Stimulated activated naive CD8-positive, alpha-beta T cell treated with anti-CD3 and anti-CD28 coated beads, Interleukin-15, Interleukin-2, amounts not matched to agents 100 ng/mL and 50 ng/mL, for 24 hours (primary cell): Measurements from ENCODE around the gene CDHR3.

Experiments
- H3K27ac Mint-ChIP-seq: one replicate; pipeline ENCODE4 v1.8.0; 2021; ENCODE audit warnings: mild to moderate bottlenecking, mixed read lengths
- H3K27me3 Mint-ChIP-seq: one replicate; pipeline ENCODE4 v1.8.0; 2021; ENCODE audit warnings: mixed read lengths
- H3K36me3 Mint-ChIP-seq: one replicate; pipeline ENCODE4 v1.8.0; 2021; ENCODE audit warnings: low read depth, mixed read lengths
- H3K4me1 Mint-ChIP-seq: one replicate; pipeline ENCODE4 v1.8.0; 2021; ENCODE audit warnings: low read depth, mixed read lengths
- H3K4me3 Mint-ChIP-seq: one replicate; pipeline ENCODE4 v1.8.0; 2021; ENCODE audit warnings: mild to moderate bottlenecking, mixed read lengths
- H3K9me3 Mint-ChIP-seq: one replicate; pipeline ENCODE4 v1.8.0; 2021; ENCODE audit warnings: mixed read lengths

The CDHR3 gene

DNA sequence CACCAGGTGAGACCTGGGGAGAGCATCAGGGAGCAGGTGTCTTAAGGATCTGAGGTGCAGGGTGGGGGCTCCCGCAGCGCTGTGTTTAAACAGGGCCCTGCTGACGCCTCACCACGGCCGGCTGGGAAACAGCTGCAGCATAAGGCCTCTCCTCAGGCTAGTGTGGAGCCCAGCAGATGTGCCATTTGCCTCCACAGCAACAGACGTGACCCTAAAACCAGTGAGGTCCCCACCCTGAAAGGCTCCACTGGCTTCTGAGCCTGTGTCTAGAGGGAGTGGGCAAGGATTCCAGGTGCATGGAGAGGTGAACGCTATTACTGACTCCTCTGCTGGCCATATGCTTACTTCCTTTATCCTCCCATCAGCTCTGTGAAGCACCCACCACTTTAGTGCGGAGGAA, 101.3 kb downstream of the CDHR3 start:
- Mint-ChIP-seq H3K4me1 (peaks cover 56% of the 10 kb centered on the region), H3K27ac (no peak overlapping the region), H3K36me3 (no peaks in the 10 kb centered on the region), H3K27me3 (no peaks in the 10 kb centered on the region), H3K9me3 (no peaks in the 10 kb centered on the region), H3K4me3 (no peak overlapping the region)

DNA sequence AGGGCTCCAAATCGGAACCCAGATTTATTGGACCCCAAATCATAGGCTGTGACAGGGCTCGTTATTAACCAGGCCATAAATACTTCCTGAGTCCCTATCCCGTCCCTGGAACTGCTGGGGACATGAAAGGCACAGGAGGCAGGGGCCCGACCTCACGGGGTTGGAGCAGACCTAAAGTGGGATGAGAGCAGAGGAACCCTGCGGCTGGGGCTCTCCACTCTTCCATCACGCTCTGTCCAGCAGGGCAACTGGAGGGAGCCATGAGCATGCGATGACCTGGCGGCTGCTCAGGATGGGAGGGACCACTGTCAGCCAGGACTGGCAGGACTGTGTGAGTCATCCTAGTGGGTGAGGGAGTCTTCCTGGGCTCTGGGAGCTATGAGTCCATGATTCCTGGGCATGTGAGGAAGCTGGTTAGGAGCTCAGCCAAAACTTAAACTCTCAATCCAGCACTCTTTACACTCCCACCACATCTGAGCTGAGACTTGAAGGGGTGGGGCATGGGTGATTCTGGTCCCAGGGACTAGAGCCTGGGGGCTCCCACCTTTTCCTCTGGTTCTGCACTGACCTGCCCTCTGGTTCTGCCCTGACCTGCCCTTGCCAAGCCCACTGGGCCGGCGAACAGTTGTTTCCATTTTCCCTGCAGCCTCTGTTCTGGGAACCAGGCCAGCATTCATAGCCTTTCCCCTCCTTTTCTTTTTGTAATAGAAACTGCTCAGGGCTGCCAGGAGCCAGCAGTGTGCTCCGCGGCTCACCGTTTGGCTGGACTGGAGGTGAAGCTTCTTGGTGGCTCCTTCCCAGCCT, 101.9 kb downstream of the CDHR3 start:
- H3K27ac Mint-ChIP-seq, result no peak overlapping the region
- no peaks in the 10 kb centered on the region for H3K27me3 Mint-ChIP-seq
- H3K4me3 Mint-ChIP-seq, result no peak overlapping the region
- H3K36me3 Mint-ChIP-seq, result no peaks in the 10 kb centered on the region
- no peaks in the 10 kb centered on the region for H3K9me3 Mint-ChIP-seq
- peaks cover 57% of the 10 kb centered on the region for H3K4me1 Mint-ChIP-seq

DNA sequence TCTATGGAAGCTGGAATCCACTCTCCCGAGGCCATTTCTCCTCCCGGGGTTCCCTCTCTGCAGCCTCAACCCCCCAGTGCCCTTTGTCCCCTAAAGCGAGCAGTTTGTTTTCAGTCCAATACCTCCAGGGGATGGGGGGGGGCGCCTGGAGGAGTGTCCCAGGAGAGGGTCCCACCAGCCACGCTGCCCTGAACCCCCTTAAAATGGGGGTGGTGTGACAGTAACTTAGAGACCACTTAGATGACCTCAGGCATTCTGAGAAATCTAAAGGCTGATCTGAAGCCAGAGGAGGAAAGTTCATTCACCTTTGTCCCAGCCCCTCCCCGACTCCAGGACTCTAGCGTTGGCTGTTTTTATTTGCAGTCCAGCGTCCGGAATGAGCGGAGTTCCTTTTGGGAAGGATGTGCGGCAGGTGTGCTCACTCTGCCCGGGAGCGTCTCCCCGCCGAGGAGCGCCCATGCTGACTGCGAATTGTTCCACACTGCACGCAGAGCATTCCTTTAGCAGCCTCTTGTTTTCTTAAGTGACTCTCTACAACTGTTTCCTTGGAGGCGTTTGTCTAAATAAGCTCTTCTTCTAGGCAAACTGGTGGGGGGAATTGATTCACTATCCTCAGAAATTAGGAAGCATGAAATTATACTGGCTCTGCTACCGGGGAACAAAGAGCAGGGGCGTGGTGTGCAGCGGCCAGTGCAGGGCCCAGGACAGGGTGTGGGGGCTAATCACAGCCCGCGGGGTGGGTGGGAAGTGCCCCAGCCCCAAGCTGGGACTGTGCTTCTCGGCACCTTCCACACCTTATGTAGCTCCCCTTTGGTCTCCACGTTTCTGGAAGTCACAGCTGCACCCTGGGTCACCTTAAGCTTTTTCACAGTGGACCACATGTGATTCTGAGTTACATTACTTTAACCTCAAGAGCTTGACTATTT, 102.8 kb downstream of the CDHR3 start:
- no peaks in the 10 kb centered on the region for H3K9me3 Mint-ChIP-seq
- no peaks in the 10 kb centered on the region for H3K27me3 Mint-ChIP-seq
- no peak overlapping the region for H3K27ac Mint-ChIP-seq
- peaks cover 57% of the 10 kb centered on the region for H3K4me1 Mint-ChIP-seq
- no peak overlapping the region for H3K4me3 Mint-ChIP-seq
- no peaks in the 10 kb centered on the region for H3K36me3 Mint-ChIP-seq

DNA sequence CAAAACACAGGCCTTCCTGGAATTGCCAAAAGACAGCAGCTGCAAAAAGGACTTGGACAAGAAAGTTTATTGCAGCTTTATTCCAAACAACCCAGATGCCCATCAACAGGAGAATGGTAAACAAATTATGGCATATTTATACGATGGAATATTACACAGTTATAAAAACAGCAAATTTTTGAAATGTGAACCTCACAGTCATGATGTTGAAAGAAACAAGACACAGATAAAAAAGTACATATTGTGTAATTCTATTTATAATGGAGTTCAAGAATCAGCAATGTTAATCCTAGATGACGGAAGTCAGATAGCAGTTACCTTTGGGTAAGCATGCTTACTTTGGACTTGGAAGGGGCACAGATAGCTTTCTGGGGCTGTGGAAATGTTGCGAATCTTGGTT, 104.6 kb downstream of the CDHR3 start:
- H3K4me3 Mint-ChIP-seq, result no peak overlapping the region
- H3K9me3 Mint-ChIP-seq, result no peaks in the 10 kb centered on the region
- H3K4me1 Mint-ChIP-seq, result peaks cover 59% of the 10 kb centered on the region
- H3K27ac Mint-ChIP-seq, result no peak overlapping the region
- no peaks in the 10 kb centered on the region for H3K36me3 Mint-ChIP-seq
- no peaks in the 10 kb centered on the region for H3K27me3 Mint-ChIP-seq

DNA sequence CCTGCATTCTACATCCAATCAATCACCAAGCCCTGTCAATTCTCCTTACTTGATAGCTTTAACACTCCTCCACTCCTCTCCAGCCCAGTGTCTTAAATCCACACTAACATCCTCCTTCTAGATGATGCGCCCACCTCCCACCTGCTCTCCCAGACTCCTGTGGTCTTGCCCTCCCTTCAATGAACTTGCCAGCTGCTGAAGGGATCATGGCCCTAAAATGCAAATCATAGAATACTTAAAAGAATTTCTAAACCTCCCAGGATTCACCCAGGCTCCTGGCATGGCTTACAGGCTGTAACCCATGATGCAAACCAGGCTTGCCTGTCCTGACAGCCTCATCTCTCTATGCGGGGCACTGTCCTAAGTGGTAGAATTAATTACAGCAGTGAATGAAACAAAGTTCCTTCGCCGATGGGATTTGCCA, 105.5 kb downstream of the CDHR3 start:
- H3K27ac Mint-ChIP-seq, result no peak overlapping the region
- no peak overlapping the region for H3K4me3 Mint-ChIP-seq
- peaks cover 57% of the 10 kb centered on the region for H3K4me1 Mint-ChIP-seq
- no peaks in the 10 kb centered on the region for H3K36me3 Mint-ChIP-seq
- H3K27me3 Mint-ChIP-seq, result no peaks in the 10 kb centered on the region
- no peaks in the 10 kb centered on the region for H3K9me3 Mint-ChIP-seq

DNA sequence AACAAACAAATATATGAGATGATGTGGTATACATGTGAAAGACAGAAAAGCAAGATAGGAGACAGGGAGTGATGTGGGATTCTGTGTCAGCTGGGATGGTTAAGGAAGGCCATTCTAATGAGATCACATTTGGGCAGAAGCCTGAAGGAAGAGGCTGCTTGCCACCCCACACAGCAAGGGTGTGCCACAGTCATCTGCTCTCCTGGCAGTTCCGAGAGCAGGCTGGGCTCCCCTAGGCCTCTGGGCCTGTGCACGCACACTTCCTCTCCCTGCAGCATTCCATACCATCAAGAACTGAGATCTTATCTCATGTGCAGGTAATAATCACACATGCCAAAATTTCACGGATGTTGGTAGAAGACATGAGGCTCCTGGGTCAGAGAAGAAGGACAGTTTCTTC, 105.9 kb downstream of the CDHR3 start:
- Mint-ChIP-seq H3K4me3 (no peak overlapping the region), H3K27ac (no peak overlapping the region), H3K4me1 (peaks cover 57% of the 10 kb centered on the region)

DNA sequence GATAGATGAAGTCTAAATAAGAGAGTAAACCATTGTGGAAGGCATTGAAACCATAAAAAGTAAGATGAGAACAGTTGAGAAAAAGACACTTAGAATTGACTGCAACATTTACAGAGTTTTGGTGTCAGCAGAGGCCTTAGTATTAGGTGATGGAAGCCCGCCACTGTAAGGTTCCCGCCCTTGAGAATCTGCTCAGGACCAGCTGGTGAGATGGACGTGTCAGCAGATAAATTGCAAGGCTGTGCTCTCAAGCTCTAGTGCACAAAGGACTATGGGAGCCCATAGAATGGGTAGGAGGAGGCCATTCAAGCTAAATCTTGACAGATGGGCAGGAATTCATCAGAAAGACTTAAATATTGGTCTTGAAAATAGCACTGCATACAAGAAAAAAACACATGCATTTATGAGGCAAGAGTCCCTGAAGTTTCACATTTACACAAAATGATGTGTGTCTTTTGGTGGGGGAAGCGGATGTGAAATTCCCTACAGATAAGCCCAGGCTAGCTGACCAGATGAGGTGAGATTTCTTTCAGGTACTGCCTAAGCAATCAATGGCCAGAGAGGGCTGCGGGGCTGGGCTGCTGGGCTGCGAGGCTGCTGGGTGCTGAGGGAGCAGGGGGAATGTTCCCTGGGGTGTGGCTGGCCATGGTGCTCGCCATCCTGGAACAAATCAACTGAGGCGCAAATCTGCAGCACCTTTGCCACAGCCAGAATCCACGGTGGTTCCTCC, 106.6 kb downstream of the CDHR3 start:
- H3K27ac Mint-ChIP-seq, result peak overlapping the region; percentile 2
- H3K9me3 Mint-ChIP-seq, result no peaks in the 10 kb centered on the region
- no peak overlapping the region for H3K4me3 Mint-ChIP-seq
- H3K36me3 Mint-ChIP-seq, result no peaks in the 10 kb centered on the region
- no peaks in the 10 kb centered on the region for H3K27me3 Mint-ChIP-seq
- peaks cover 58% of the 10 kb centered on the region for H3K4me1 Mint-ChIP-seq

More for the DNA sequence above, 105.9 kb downstream of the CDHR3 start:
- Mint-ChIP-seq H3K36me3 (no peaks in the 10 kb centered on the region), H3K27me3 (no peaks in the 10 kb centered on the region), H3K9me3 (no peaks in the 10 kb centered on the region)

DNA sequence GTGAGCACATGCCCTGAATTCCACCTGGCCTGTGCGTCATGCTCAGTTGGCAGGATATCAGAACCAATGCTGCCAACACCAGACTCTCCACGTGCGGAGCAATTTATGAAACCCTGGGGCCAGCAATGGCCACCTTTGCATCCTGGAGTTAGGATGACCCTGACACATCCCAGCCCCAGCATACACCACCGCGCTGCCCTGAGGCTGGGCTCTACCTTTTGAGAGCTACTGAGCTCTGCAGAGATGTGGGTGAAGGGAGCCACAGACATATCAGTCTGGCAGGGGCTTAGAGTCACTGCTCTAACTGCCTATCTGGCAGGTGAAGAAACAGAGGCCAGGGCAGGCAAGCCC, 107.1 kb downstream of the CDHR3 start:
- Mint-ChIP-seq H3K27ac (no peak overlapping the region), H3K4me3 (no peak overlapping the region), H3K4me1 (peaks cover 60% of the 10 kb centered on the region), H3K27me3 (no peaks in the 10 kb centered on the region), H3K36me3 (no peaks in the 10 kb centered on the region), H3K9me3 (no peaks in the 10 kb centered on the region)

DNA sequence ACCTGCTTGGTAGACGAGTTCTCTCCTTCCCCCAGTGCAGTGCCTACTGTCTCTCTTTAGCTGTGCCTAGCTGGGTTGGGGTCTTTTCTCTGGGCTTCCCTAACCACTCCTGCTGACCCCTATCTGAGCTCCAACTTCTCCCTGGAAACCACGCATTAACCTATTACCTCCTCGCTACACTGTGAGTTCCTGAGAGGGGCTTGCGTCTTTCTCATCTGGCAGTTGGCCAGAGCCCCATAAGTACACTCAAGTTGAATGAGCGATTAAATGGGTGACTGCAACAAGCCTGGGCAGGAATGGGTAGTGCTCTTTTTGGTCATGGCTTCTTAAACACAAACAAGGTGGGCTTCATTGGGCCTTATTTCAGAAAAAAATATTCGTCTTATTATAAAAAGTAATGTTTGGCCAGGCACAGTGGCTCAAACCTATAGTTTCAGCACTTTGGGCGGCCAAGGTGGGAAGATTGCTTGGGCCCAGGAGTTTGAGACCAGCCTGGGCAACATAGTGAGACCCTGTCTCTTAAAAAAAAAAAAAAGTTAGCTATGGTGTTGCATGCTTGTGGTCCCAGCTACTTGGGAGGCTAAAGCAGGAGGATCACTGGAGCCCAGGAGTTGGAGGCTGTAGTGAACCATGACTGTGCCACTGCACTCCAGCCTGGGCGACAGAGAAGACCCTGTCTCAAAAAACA, 107.6 kb downstream of the CDHR3 start:
- Mint-ChIP-seq H3K4me3 (peak overlapping the region; percentile 66), H3K36me3 (no peaks in the 10 kb centered on the region), H3K9me3 (no peaks in the 10 kb centered on the region), H3K4me1 (peaks cover 60% of the 10 kb centered on the region), H3K27me3 (no peaks in the 10 kb centered on the region), H3K27ac (peak overlapping the region; percentile 93)

DNA sequence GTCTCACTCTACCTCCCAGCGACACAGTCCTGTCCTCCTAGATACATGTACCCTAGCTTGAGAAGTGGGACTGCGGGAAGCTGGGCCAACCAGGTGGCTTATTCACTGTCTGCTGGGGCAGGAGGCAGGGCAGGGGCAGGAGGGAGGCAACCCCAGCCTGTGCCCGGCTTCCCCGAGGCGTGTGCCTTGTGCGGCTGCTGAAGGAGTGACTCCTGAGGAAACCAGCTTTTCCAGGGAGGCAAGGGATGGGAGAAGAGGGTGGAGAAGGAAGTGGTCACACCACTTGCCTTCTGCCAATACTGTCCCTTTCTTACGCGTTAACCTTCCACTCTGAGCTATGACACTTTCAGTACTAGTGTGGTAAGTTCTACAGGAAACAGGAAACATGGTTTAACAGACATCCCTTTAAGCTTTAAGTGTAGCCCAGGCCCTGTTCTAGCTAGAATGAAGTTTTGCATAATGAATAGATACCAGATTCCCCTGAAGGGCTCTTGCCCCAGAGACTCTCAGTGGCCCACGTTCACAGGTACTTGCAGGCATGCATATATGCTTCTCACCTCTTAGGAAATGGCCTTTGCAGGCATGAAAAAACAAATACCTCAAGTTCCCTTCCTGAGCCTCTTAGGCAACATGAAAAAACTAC, 108.4 kb downstream of the CDHR3 start:
- peak overlapping the region; percentile 93 for H3K27ac Mint-ChIP-seq
- peaks cover 67% of the 10 kb centered on the region for H3K4me1 Mint-ChIP-seq
- H3K9me3 Mint-ChIP-seq, result no peaks in the 10 kb centered on the region
- no peaks in the 10 kb centered on the region for H3K27me3 Mint-ChIP-seq
- peak overlapping the region; percentile 66 for H3K4me3 Mint-ChIP-seq
- H3K36me3 Mint-ChIP-seq, result no peaks in the 10 kb centered on the region

DNA sequence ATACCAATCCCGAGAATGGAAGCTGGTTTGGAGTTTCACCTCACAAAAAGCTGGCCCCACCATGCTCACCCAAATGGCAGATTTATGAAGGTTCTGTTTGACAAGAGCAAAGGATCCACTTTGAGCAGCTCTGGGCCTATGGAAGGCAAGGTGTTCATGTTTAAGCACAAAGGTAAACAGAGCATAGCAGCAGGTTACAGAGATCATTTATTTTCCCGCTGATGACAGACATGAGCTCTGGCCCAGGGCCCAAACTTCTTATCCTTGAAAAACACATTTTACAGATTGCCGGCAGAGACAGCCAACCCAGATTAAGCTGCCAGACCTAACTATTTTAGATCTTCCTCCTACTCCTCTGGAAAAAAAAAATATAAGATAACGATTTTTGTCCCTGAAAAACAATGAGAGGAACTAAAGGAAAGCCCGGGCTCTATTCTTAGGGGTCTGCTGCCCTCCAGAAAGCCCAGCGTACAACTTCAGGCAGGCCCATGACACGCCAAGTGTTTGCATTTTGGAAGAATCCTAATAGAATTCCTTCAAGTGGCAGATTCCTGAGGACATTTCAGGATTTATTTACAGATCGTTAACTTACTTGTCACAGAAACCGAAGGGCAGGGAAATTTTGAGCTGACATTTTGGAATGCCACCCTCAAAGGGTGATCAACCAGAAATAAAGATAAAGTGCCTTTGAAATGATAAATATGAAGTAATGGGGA, 109.1 kb downstream of the CDHR3 start:
- H3K4me1 Mint-ChIP-seq, result peaks cover 74% of the 10 kb centered on the region
- H3K4me3 Mint-ChIP-seq, result peak overlapping the region; percentile 66
- H3K9me3 Mint-ChIP-seq, result no peaks in the 10 kb centered on the region
- H3K36me3 Mint-ChIP-seq, result no peaks in the 10 kb centered on the region
- H3K27ac Mint-ChIP-seq, result peak overlapping the region; percentile 93
- H3K27me3 Mint-ChIP-seq, result no peaks in the 10 kb centered on the region

DNA sequence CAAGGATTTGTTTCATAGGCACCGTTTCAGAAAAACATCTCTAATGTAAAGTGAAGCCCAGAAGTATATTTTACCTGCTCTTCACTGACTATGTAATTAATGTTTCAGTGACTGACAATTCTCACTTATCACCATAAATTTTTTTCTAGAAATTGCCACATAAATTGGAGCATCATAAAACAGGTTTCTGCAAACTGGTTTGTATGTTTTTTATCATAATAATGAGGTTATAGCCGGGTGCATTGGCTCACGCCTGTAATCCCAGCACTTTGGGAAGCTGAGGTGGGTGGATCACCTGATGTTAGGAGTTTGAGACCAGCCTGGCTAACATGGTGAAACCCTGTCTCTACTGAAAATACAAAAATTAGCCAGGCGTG, 109.6 kb downstream of the CDHR3 start:
- H3K36me3 Mint-ChIP-seq, result no peaks in the 10 kb centered on the region
- peak overlapping the region; percentile 93 for H3K27ac Mint-ChIP-seq
- H3K27me3 Mint-ChIP-seq, result no peaks in the 10 kb centered on the region
- no peak overlapping the region for H3K4me3 Mint-ChIP-seq
- peaks cover 78% of the 10 kb centered on the region for H3K4me1 Mint-ChIP-seq
- H3K9me3 Mint-ChIP-seq, result no peaks in the 10 kb centered on the region

DNA sequence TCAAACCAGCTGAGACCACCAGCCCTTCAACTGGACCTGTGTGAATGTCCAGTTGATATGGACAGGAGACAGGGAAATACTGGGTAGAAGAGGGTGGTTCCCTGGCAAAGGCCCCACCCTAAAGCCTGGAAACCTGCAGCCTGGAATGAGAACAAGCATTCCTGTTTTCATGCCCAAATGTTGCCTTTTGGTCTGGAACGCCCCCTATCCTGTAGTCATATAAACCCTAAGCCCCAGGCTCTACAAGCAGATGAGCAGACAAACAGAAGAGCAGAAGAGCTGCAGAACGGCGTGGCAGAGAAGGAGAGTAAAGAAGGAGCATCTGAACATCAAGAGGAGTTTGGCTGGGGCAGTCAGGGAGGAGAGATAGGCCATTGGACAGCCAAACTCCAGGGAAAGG, 110.6 kb downstream of the CDHR3 start:
- no peaks in the 10 kb centered on the region for H3K36me3 Mint-ChIP-seq
- H3K4me1 Mint-ChIP-seq, result peaks cover 76% of the 10 kb centered on the region
- H3K27ac Mint-ChIP-seq, result no peak overlapping the region
- no peaks in the 10 kb centered on the region for H3K27me3 Mint-ChIP-seq
- H3K4me3 Mint-ChIP-seq, result no peak overlapping the region
- no peaks in the 10 kb centered on the region for H3K9me3 Mint-ChIP-seq

DNA sequence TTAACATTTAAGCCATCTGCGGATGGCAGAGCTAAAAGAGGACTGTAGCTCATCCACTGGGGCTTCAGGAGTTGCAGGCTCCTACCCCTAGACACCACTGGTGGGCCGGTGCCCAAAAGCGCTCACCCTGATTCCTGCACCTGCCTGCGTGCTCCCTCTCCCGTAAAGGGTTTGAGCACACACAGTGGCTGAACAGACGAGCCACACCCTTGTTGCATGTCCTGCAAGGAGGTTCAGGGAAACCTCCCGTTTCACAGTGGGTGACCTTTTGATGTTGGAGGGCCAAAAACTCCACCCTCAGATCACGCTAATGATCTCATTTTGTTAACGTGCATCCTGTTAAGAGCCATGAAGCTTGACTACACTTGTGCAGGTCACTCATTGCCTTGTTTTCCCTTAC, 111.2 kb downstream of the CDHR3 start:
- H3K27ac Mint-ChIP-seq, result no peak overlapping the region
- no peaks in the 10 kb centered on the region for H3K36me3 Mint-ChIP-seq
- no peaks in the 10 kb centered on the region for H3K9me3 Mint-ChIP-seq
- H3K4me3 Mint-ChIP-seq, result no peak overlapping the region
- H3K27me3 Mint-ChIP-seq, result no peaks in the 10 kb centered on the region
- H3K4me1 Mint-ChIP-seq, result peaks cover 75% of the 10 kb centered on the region
